Sigmoid colon (tissue), 4 donors: ENCODE measurements around the gene PKHD1.

Experiments used
- CTCF ChIP-seq, 4 experiments: fragments of 450-650 bp in 3 of 4; fragments of 200-600 bp in 1 of 4; IDR thresholded peaks; one replicate each; pipeline ENCODE4 v1.5.1; 2016 to 2019; ENCODE audit warnings: antibody characterized with exemption in 4 of 4, mild to moderate bottlenecking in 3 of 4, moderate library complexity in 2 of 4
- EP300 ChIP-seq, 4 donors: sonication (generic); formaldehyde crosslinking; IDR thresholded peaks; one replicate each; pipeline ENCODE4 v1.6.1; 2017; ENCODE audit warnings: antibody characterized with exemption in 4 of 4
- POLR2A ChIP-seq, 2 donors: fragments of 450-650 bp; IDR thresholded peaks; one replicate each; pipeline ENCODE4 v1.6.1; 2016; ENCODE audit warnings: antibody characterized with exemption in 2 of 2, mild to moderate bottlenecking in 2 of 2, moderate library complexity in 2 of 2

- TF ChIP-seq POLR2A (IDR thresholded peaks at IDR 0.05) (no peak), CTCF (IDR thresholded peaks at IDR 0.05) (no peak), EP300 (IDR thresholded peaks at IDR 0.05) (no peak)
These were observed 12.7 kb downstream of the PKHD1 start for GRCh38 chr6:52074716-52075115.
